ENCODE data around the gene MYLK3. TPM values are rescaled to one million over a fixed set of nuclear protein-coding genes. Genes with fewer than 3 reads are reported as not detected.

MYLK3 gene
- total RNA-seq, 2 experiments from 2014 or later: 0.11 TPM; not detected in 1

DNA sequence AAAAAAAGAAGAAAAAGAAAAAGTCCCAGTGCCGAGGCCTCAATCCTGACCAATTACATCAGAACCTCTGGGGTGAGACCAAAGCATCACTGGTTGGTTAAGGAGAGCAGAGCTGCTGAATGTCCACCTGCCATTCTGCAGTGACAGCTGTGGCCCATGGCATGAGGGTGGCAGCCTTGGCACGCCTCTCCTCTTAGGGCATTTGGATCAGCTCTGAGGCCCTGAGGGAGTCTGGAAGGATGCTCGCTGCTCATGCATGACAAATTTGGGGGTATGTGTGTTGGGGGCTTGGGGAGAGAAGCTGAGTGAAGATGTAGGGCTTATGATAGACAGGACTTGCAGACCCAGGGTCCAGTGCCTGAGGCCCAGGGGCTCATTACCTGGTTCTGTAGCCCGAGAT lies 26.3 kb downstream of the MYLK3 start:
- POLR2A ChIA-PET: no interaction called here
- Mint-ChIP-seq H3K27me3 (no peaks in the 10 kb centered on the region), H3K4me1 (ENCODE audit: low read depth) (no peaks in the 10 kb centered on the region), H3K4me3 (no peak overlapping the region), H3K9me3 (peaks cover 7% of the 10 kb centered on the region), H3K36me3 (ENCODE audit: low read depth) (no peaks in the 10 kb centered on the region), H3K27ac (no peak overlapping the region)
- no peak for ATAC-seq
- CTCF ChIA-PET: interaction anchor here (1.2 to 1.7 kb wide), 2 partner anchors 23 to 30 kb away, joined by 3 read pairs; no protein-coding TSS in a partner anchor
- TF ChIP-seq, protein P1, sequence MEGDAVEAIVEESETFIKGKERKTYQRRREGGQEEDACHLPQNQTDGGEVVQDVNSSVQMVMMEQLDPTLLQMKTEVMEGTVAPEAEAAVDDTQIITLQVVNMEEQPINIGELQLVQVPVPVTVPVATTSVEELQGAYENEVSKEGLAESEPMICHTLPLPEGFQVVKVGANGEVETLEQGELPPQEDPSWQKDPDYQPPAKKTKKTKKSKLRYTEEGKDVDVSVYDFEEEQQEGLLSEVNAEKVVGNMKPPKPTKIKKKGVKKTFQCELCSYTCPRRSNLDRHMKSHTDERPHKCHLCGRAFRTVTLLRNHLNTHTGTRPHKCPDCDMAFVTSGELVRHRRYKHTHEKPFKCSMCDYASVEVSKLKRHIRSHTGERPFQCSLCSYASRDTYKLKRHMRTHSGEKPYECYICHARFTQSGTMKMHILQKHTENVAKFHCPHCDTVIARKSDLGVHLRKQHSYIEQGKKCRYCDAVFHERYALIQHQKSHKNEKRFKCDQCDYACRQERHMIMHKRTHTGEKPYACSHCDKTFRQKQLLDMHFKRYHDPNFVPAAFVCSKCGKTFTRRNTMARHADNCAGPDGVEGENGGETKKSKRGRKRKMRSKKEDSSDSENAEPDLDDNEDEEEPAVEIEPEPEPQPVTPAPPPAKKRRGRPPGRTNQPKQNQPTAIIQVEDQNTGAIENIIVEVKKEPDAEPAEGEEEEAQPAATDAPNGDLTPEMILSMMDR (IDR thresholded peaks at IDR 0.05): no peak
- intact Hi-C loops (cut with micrococcal nuclease): no loop called here
- DNase-seq: no peak

DNA sequence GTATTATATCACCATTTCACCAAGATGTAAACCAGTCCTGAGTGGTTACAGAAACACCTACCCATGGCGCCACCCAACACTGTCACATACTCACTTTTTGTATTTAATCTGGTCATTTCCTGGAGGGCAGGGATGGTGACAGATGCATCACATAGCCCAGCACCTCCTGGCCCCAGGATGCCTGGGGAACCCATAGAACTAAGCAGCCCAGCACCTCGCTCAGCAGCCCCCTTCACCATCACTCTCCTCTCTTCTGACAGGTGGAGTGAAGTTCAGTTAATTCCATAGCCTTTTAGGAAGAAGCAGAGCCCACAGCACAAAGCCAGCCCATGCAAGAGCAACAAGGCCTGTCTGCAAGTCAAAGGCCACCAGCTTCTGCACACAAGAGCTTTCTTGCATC lies 27.5 kb downstream of the MYLK3 start:
- H3K4me1 Mint-ChIP-seq (ENCODE audit: low read depth): no peaks in the 10 kb centered on the region
- DNase-seq (no peak), ATAC-seq (no peak)
- peaks cover 2% of the 10 kb centered on the region for H3K9me3 Mint-ChIP-seq
- ChIA-PET POLR2A (no interaction called here), CTCF (interaction anchor here (1.2 to 1.7 kb wide), 2 partner anchors 21 to 29 kb away, joined by 3 read pairs; no protein-coding TSS in a partner anchor)
- H3K36me3 Mint-ChIP-seq (ENCODE audit: low read depth): no peaks in the 10 kb centered on the region
- TF ChIP-seq, protein P1 (IDR thresholded peaks at IDR 0.05): no peak
- H3K4me3 Mint-ChIP-seq: no peak overlapping the region
- H3K27me3 Mint-ChIP-seq: no peaks in the 10 kb centered on the region
- intact Hi-C loops (cut with micrococcal nuclease): no loop called here
- no peak overlapping the region for H3K27ac Mint-ChIP-seq

DNA sequence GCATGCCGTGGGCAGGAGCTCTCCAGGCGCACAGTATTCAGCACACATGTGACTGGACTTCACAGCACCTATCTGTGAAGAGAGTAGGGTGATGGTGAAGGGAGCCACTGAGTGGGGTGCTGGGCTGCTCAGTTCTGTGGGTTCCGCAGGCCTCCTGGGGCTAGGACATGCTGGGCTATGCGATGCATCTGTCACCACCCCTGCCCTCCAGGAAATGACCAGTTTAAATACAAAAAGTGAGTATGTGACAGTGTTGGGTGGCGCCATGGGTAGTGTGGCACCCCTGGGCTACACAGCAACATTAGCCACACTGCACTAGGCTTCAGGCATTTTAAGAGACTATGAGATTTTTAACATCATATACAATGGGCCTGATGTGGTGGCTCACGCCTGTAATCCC lies 28.6 kb downstream of the MYLK3 start:
- no peaks in the 10 kb centered on the region for H3K27me3 Mint-ChIP-seq

DNA sequence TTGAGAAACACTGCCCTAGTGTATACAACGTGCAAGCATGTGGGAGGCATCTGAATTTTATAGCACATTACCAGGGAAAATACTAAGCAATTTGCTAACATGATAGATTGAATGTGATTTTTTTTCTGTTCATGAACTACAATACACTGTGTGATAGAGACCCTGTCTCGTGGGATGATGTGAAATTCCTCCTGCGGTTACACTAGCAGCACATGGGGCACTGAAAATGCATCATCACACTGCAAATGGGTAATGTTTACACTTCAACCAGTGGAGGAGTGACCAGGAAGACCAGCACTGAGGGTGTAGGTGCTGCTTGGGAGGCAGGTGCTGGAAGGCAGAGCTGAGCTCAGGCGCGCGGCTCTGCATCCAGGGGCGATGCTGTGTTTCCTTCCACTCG lies 29.9 kb downstream of the MYLK3 start:
- Mint-ChIP-seq H3K4me3 (no peak overlapping the region), H3K27ac (no peak overlapping the region), H3K27me3 (no peaks in the 10 kb centered on the region), H3K4me1 (ENCODE audit: low read depth) (no peaks in the 10 kb centered on the region), H3K36me3 (ENCODE audit: low read depth) (no peaks in the 10 kb centered on the region), H3K9me3 (no peaks in the 10 kb centered on the region)
- POLR2A ChIA-PET: no interaction called here
- no peak for DNase-seq
- TF ChIP-seq, protein P1 (IDR thresholded peaks at IDR 0.05): no peak
- no peak for ATAC-seq
- CTCF ChIA-PET: no interaction called here
- intact Hi-C loops (cut with micrococcal nuclease): no loop called here

More for the DNA sequence above, 28.6 kb downstream of the MYLK3 start:
- DNase-seq: no peak
- POLR2A ChIA-PET: no interaction called here
- CTCF ChIA-PET: no interaction called here
- Mint-ChIP-seq H3K36me3 (ENCODE audit: low read depth) (no peaks in the 10 kb centered on the region), H3K27ac (no peak overlapping the region), H3K9me3 (no peaks in the 10 kb centered on the region), H3K4me1 (ENCODE audit: low read depth) (no peaks in the 10 kb centered on the region), H3K4me3 (no peak overlapping the region)
- intact Hi-C loops (cut with micrococcal nuclease): no loop called here
- ATAC-seq: no peak
- TF ChIP-seq, protein P1 (IDR thresholded peaks at IDR 0.05): no peak

DNA sequence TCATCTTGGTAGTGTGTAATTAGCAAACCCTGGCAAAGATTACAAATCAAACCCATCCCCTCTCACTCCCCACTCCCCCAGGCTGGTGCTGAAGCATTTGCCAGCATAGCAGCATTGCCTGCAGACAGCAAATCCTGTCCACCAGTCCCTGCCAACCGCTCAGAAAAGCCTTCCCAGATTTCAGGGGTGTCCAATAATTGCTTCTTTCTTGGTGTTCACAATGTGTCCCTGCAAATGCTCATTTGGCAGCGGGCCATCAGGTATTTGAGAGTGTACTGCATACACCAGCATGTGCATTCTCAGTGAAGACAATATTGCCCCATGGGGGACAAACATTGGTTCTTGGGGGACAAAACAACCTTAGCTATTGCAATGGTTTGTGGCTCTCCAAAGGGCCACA lies 30.5 kb downstream of the MYLK3 start:
- no peaks in the 10 kb centered on the region for H3K4me1 Mint-ChIP-seq (ENCODE audit: low read depth)
- no peak overlapping the region for H3K4me3 Mint-ChIP-seq
- no peaks in the 10 kb centered on the region for H3K27me3 Mint-ChIP-seq
- TF ChIP-seq, protein P1 (IDR thresholded peaks at IDR 0.05): no peak
- ChIA-PET CTCF (no interaction called here), POLR2A (no interaction called here)
- DNase-seq (no peak), ATAC-seq (no peak)
- intact Hi-C loops (cut with micrococcal nuclease): no loop called here
- H3K9me3 Mint-ChIP-seq: no peaks in the 10 kb centered on the region
- H3K27ac Mint-ChIP-seq: no peak overlapping the region
- no peaks in the 10 kb centered on the region for H3K36me3 Mint-ChIP-seq (ENCODE audit: low read depth)

Measured in activated CD8-positive, alpha-beta T cell treated with anti-CD3 and anti-CD28 coated beads for 36 hours (primary cell).